GM06990 (cell line): ENCODE results near the gene RAP1GAP.

Experiments
- DNase-seq: peaks from one replicate; pipeline ENCODE4 v3.0.0-alpha.2; 2011; ENCODE audit not compliant: insufficient read length; ENCODE audit errors: extremely low read depth
- H3K27me3 ChIP-seq: replicated peaks from 2 replicates; pipeline ENCODE4 v1.6.0; 2011; ENCODE audit warnings: low read length; ENCODE audit not compliant: control insufficient read depth, insufficient read depth
- H3K36me3 ChIP-seq: 2 replicates; pipeline ENCODE4 v1.5.1; 2011; ENCODE audit warnings: low read length; ENCODE audit not compliant: control insufficient read depth, insufficient read depth
- H3K4me3 ChIP-seq: replicated peaks from 2 replicates; pipeline ENCODE4 v1.5.1; 2011; ENCODE audit warnings: low read depth, mild to moderate bottlenecking, control low read depth, low read length
- CTCF ChIP-seq: IDR thresholded peaks from 2 replicates; pipeline ENCODE4 v1.5.1; 2011; ENCODE audit warnings: low read length, control low read depth, mild to moderate bottlenecking, inconsistent platforms; ENCODE audit not compliant: insufficient read depth, poor library complexity, severe bottlenecking

Gene RAP1GAP

GRCh38 chr1:21563971-21564370 is 105.2 kb downstream of the RAP1GAP start:
- no peak for DNase-seq
- Histone ChIP-seq H3K36me3 (no peaks in the 10 kb centered on the region), H3K4me3 (no peak overlapping the region)

GRCh38 chr1:21562896-21563295 is 106.3 kb downstream of the RAP1GAP start:
- TF ChIP-seq CTCF: no peak
- Histone ChIP-seq H3K4me3 (no peak overlapping the region), H3K27me3 (no peaks in the 10 kb centered on the region), H3K36me3 (no peaks in the 10 kb centered on the region)
- no peak for DNase-seq

More at GRCh38 chr1:21563971-21564370, 105.2 kb downstream of the RAP1GAP start:
- H3K27me3 ChIP-seq: no peaks in the 10 kb centered on the region
- TF ChIP-seq CTCF: no peak

- no peak overlapping the region for H3K4me3 ChIP-seq
- no peak for TF ChIP-seq CTCF
- no peak for DNase-seq
- no peaks in the 10 kb centered on the region for H3K36me3 ChIP-seq
- no peaks in the 10 kb centered on the region for H3K27me3 ChIP-seq
Observed at GRCh38 chr1:21560916-21561638, 108.1 kb downstream of the RAP1GAP start.

- no peak for TF ChIP-seq CTCF
- H3K36me3 ChIP-seq: no peaks in the 10 kb centered on the region
- DNase-seq: no peak
- H3K27me3 ChIP-seq: no peaks in the 10 kb centered on the region
- no peak overlapping the region for H3K4me3 ChIP-seq
Observed at GRCh38 chr1:21559788-21560567, 109.2 kb downstream of the RAP1GAP start.

GRCh38 chr1:21553116-21553926 is 115.8 kb downstream of the RAP1GAP start:
- H3K27me3 ChIP-seq: no peaks in the 10 kb centered on the region; the same call in 1 of the 2 replicates
- no peaks in the 10 kb centered on the region for H3K36me3 ChIP-seq
- no peak overlapping the region for H3K4me3 ChIP-seq
- no peak for TF ChIP-seq CTCF
- no peak for DNase-seq
